ENCODE data around the gene PHF19. TPM values are rescaled to one million over a fixed set of nuclear protein-coding genes. Genes with fewer than 3 reads are reported as not detected.

The PHF19 gene
- total RNA-seq, 1 experiment from 2014 or later: 39.0 TPM

- no peak for TF ChIP-seq SP1 (CRISPR knock-in tag; conservative IDR thresholded peaks at IDR 0.05)
- no peak for TF ChIP-seq NR2C2 (CRISPR knock-in tag; IDR thresholded peaks at IDR 0.05)
- no peak for TF ChIP-seq ZNF512 (CRISPR knock-in tag; IDR thresholded peaks at IDR 0.05; ENCODE audit: borderline replicate concordance)
Measured at GRCh38 chr9:120867676-120868338, 9.2 kb downstream of the PHF19 start (continued).

- no peaks in the 10 kb centered on the region for H3K27me3 Mint-ChIP-seq (ENCODE audit: low read depth)
- H3K4me3 Mint-ChIP-seq: no peak overlapping the region
- peaks cover 14% of the 10 kb centered on the region for H3K4me1 Mint-ChIP-seq
- DNase-seq (ENCODE audit: low spot score) (no peak), ATAC-seq (no peak)
- H3K36me3 Mint-ChIP-seq: peaks cover 6% of the 10 kb centered on the region; the same call in 1 of the 2 replicates
- ChIA-PET POLR2A (no interaction called here), CTCF (interaction anchor here (1.2 kb wide), 1 partner anchor 63 kb away, joined by 3 read pairs; no protein-coding TSS in a partner anchor)
- no peak for TF ChIP-seq FOXK1 (CRISPR knock-in tag; IDR thresholded peaks at IDR 0.05)
- TF ChIP-seq ZNF232 (CRISPR knock-in tag; IDR thresholded peaks at IDR 0.05): no peak
- TF ChIP-seq ZNF425 (CRISPR knock-in tag; conservative IDR thresholded peaks at IDR 0.05): no peak
- no peak for TF ChIP-seq E2F4 (CRISPR knock-in tag; IDR thresholded peaks at IDR 0.05; ENCODE audit: borderline replicate concordance, low read depth)
- TF ChIP-seq ZNF396 (CRISPR knock-in tag; IDR thresholded peaks at IDR 0.05; ENCODE audit: borderline replicate concordance): no peak
- no peak for TF ChIP-seq TEAD4 (CRISPR knock-in tag; IDR thresholded peaks at IDR 0.05)
- no peak for TF ChIP-seq GRHL2 (CRISPR knock-in tag; IDR thresholded peaks at IDR 0.05; ENCODE audit: insufficient replicate concordance, severe bottlenecking)
- TF ChIP-seq PRDM15 (CRISPR knock-in tag; IDR thresholded peaks at IDR 0.05): no peak
- no peak for TF ChIP-seq CREM (CRISPR knock-in tag; IDR thresholded peaks at IDR 0.05)
- no peak for TF ChIP-seq ESRRA (CRISPR knock-in tag; IDR thresholded peaks at IDR 0.05; ENCODE audit: borderline replicate concordance)
- TF ChIP-seq ZNF317 (CRISPR knock-in tag; IDR thresholded peaks at IDR 0.05; ENCODE audit: borderline replicate concordance, low read depth): no peak
- TF ChIP-seq NR3C1 (CRISPR knock-in tag; conservative IDR thresholded peaks at IDR 0.05; ENCODE audit: low read depth): no peak
- no peak for TF ChIP-seq ZNF671 (CRISPR knock-in tag; IDR thresholded peaks at IDR 0.05)
- TF ChIP-seq FOXP1 (CRISPR knock-in tag; IDR thresholded peaks at IDR 0.05; ENCODE audit: borderline replicate concordance): no peak
- no peak for TF ChIP-seq ATF3 (CRISPR knock-in tag; conservative IDR thresholded peaks at IDR 0.05)
- no peak for TF ChIP-seq ZNF532 (CRISPR knock-in tag; IDR thresholded peaks at IDR 0.05; ENCODE audit: borderline replicate concordance)
- no peak for TF ChIP-seq GTF2I (CRISPR knock-in tag; conservative IDR thresholded peaks at IDR 0.05)
- TF ChIP-seq SMAD4 (CRISPR knock-in tag; IDR thresholded peaks at IDR 0.05): no peak
- no peaks in the 10 kb centered on the region for H3K9me3 Mint-ChIP-seq
- H3K27ac Mint-ChIP-seq: no peak overlapping the region
Measured at GRCh38 chr9:120866651-120867050, 10.3 kb downstream of the PHF19 start.
